PC-3 (cell line): ENCODE measurements around the gene AHSA1. TPM values are rescaled to one million over a fixed set of nuclear protein-coding genes. Genes with fewer than 3 reads are reported as not detected.

Experiments used
- ATAC-seq: fragments of 200-7000 bp; cut with Tn5 transposase; 2 replicates; pipeline ENCODE4 v1.9.1; 2020; ENCODE audit warnings: mild to moderate bottlenecking, moderate library complexity
- BruUV-seq: library from RNA; stranded (reverse); fragments of 400-500 nt; replicated peaks from 2 replicates; lab custom pipeline; 2021; lab: Mats Ljungman, UMichigan
- CTCF ChIA-PET: fragments of 300-600 bp; sonication (Branson Sonifier 250); formaldehyde crosslinking; loops from one replicate; lab custom pipeline; 2022; ENCODE audit warnings: antibody characterized with exemption; lab: Charles Lee
- POLR2A ChIA-PET: fragments of 300-600 bp; sonication (Branson Sonifier 250); formaldehyde crosslinking; loops from one replicate; lab custom pipeline; 2022; ENCODE audit warnings: antibody characterized with exemption; ENCODE audit not compliant: unreplicated experiment; lab: Charles Lee
- DNase-seq: peaks from one replicate; pipeline ENCODE4 v3.0.0-alpha.2; 2015
- H2AFZ ChIP-seq: fragments of 300-600 bp; sonication (generic); 2 replicates; pipeline ENCODE4 v1.6.0; 2016; ENCODE audit warnings: antibody characterized with exemption, low read length
- H3F3A ChIP-seq: fragments of 300-600 bp; sonication (generic); one replicate; pipeline ENCODE4 v1.6.0; 2017; ENCODE audit warnings: antibody characterized with exemption, low read length, control low read depth, mild to moderate bottlenecking; ENCODE audit not compliant: unreplicated experiment
- H3K27ac ChIP-seq: fragments of 300-600 bp; sonication (generic); 2 replicates; pipeline ENCODE4 v1.5.1; 2016; ENCODE audit warnings: mild to moderate bottlenecking, low read length
- H3K27me3 ChIP-seq: fragments of 300-600 bp; sonication (generic); 2 replicates; pipeline ENCODE4 v1.6.1; 2016; ENCODE audit warnings: low read length, mixed read lengths
- H3K36me3 ChIP-seq: fragments of 300-600 bp; sonication (generic); 2 replicates; pipeline ENCODE4 v1.6.1; 2016; ENCODE audit warnings: low read depth, mixed run types, low read length, mixed read lengths
- H3K4me1 ChIP-seq: fragments of 300-600 bp; sonication (generic); 2 replicates; pipeline ENCODE4 v1.5.1; 2016; ENCODE audit warnings: low read length; ENCODE audit not compliant: insufficient read depth
- H3K4me2 ChIP-seq: fragments of 300-600 bp; sonication (generic); 2 replicates; pipeline ENCODE4 v1.6.0; 2016; ENCODE audit warnings: low read length
- H3K4me3 ChIP-seq: fragments of 300-600 bp; sonication (generic); 2 replicates; pipeline ENCODE4 v1.5.1; 2016; ENCODE audit warnings: mild to moderate bottlenecking, low read length, mixed read lengths
- H3K79me2 ChIP-seq: fragments of 300-600 bp; sonication (generic); 2 replicates; pipeline ENCODE4 v1.6.1; 2017; ENCODE audit warnings: low read length, mixed read lengths
- H3K9ac ChIP-seq: fragments of 300-600 bp; sonication (generic); 2 replicates; pipeline ENCODE4 v1.6.0; 2016; ENCODE audit warnings: mild to moderate bottlenecking, low read length
- H3K9me2 ChIP-seq: fragments of 300-600 bp; sonication (generic); replicated peaks from 2 replicates; pipeline ENCODE4 v1.6.1; 2016; ENCODE audit warnings: mixed run types, low read length, mixed read lengths
- H3K9me3 ChIP-seq: fragments of 300-600 bp; sonication (generic); 2 replicates; pipeline ENCODE4 v1.6.1; 2016; ENCODE audit warnings: low read length, mixed read lengths
- H4K20me1 ChIP-seq: fragments of 300-600 bp; sonication (generic); 2 replicates; pipeline ENCODE4 v1.6.1; 2016; ENCODE audit warnings: low read length, mixed read lengths
- CTCF ChIP-seq: fragments of 300-600 bp; sonication (generic); conservative IDR thresholded peaks from 2 replicates; pipeline ENCODE4 v1.5.1; 2017; ENCODE audit warnings: antibody characterized with exemption, low read depth, mild to moderate bottlenecking, low read length
- EZH2 ChIP-seq: fragments of 300-600 bp; sonication (generic); IDR thresholded peaks from one replicate; pipeline ENCODE4 v1.6.1; 2017; ENCODE audit warnings: antibody characterized with exemption, mild to moderate bottlenecking, low read length; ENCODE audit not compliant: unreplicated experiment
- EZH2phosphoT487 ChIP-seq: fragments of 300-600 bp; sonication (generic); IDR thresholded peaks from 2 replicates; pipeline ENCODE4 v1.6.1; 2018; ENCODE audit warnings: mild to moderate bottlenecking, antibody characterized with exemption, low read length, borderline replicate concordance
- intact Hi-C: fragments of 100-400 bp; cut with micrococcal nuclease; formaldehyde crosslinking; loops from 2 replicates; pipeline ENCODE4 v1.9.0; 2023
- total RNA-seq: library from RNA; depleted of rRNA; stranded (reverse); fragments of >200 nt; gene quantifications from 2 replicates; pipeline ENCODE4 v1.2.3, GENCODE V29; 2014

AHSA1 gene
- total RNA-seq, 1 experiment from 2014 or later: 215 TPM

GRCh38 chr14:77455966-77456640 lies 1.8 kb upstream of the AHSA1 start:
- Histone ChIP-seq H3K4me3 (peak overlapping the region; percentile 82), H2AFZ (no peak overlapping the region), H3F3A (no peaks in the 10 kb centered on the region), H3K79me2 (peaks cover 52% of the 10 kb centered on the region), H3K36me3 (peaks cover 25% of the 10 kb centered on the region), H3K9me2 (no peaks in the 10 kb centered on the region), H4K20me1 (peaks cover 13% of the 10 kb centered on the region), H3K9ac (peak overlapping the region; percentile 90; the same call in 1 of the 2 replicates), H3K9me3 (no peaks in the 10 kb centered on the region), H3K4me1 (peaks cover 19% of the 10 kb centered on the region), H3K27ac (no peak overlapping the region), H3K27me3 (no peaks in the 10 kb centered on the region), H3K4me2 (peak overlapping the region; percentile 88)
- DNase-seq (no peak), ATAC-seq (no peak)
- ChIA-PET POLR2A (no interaction called here), CTCF (no interaction called here)
- no TSS peak for BruUV-seq
- intact Hi-C loops: loop anchor here (5.0 kb wide), 2 partner anchors 161 to 304 kb away; partner anchors contain the start of gene SPTLC2
- no peak for TF ChIP-seq EZH2

- CTCF ChIA-PET: no interaction called here
- H3F3A ChIP-seq: no peaks in the 10 kb centered on the region
- BruUV-seq: TSS peak; percentile 72
- H3K9me3 ChIP-seq: no peaks in the 10 kb centered on the region
- H3K79me2 ChIP-seq: peaks cover 52% of the 10 kb centered on the region
- DNase-seq (no peak), ATAC-seq (peak; percentile 14)
- peaks cover 25% of the 10 kb centered on the region for H3K36me3 ChIP-seq
- H3K9ac ChIP-seq: peak overlapping the region; percentile 90
- H2AFZ ChIP-seq: peak overlapping the region; percentile 73
- POLR2A ChIA-PET: interaction anchor here (0.5 to 0.7 kb wide), 4 partner anchors 19 to 1072 kb away, joined by 3 to 5 read pairs (median 4); no protein-coding TSS in a partner anchor
- H3K27me3 ChIP-seq: no peaks in the 10 kb centered on the region
- peaks cover 19% of the 10 kb centered on the region for H3K4me1 ChIP-seq
- H3K9me2 ChIP-seq: no peaks in the 10 kb centered on the region
- H3K4me3 ChIP-seq: peak overlapping the region; percentile 82
- intact Hi-C loops: loop anchor here (1.0 to 5.0 kb wide), 5 partner anchors 80 to 305 kb away; partner anchors contain the start of genes ALKBH1, GSTZ1, SAMD15 and SLIRP
- peak overlapping the region; percentile 88 for H3K4me2 ChIP-seq
- no peak for TF ChIP-seq CTCF
- TF ChIP-seq EZH2phosphoT487: no peak
- no peak for TF ChIP-seq EZH2
- no peak overlapping the region; the same call in 1 of the 2 replicates for H3K27ac ChIP-seq
- H4K20me1 ChIP-seq: peaks cover 13% of the 10 kb centered on the region
These were observed 775 bp upstream of the AHSA1 start for GRCh38 chr14:77457115-77457521.

DNA sequence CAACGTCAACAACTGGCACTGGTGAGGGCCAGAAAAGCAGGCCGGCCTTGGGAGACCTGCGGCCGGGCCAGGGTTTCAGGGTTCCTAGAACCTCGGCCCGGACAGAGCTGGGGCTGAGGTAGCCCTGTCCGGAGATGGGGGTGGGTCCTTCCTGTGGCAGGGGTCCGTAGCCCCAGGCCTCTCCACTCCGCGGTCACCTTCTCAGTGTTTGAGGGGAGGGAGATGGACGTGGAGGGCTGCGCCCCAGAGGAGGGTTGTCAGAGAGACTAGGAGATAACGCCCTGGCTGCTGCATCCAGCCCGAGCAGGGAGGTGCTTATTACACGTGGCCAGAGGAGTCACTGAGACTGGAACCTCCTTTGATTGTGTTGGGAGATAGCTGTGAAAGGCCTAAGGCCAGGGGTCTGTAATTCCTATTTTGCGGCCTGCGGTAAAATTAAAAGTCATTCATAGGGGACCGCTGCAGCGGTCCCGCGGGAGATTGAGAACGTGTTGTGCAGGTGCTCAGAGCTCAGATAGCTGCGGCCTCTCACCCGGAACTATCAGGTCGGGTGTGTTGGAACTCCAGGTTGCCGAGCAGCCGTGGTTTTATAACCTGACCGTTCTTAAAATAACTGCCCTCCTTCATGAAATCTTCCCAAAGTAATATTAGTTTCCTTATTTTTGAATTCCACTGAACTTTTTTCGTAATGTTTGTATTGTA lies 507 bp downstream of the AHSA1 start:
- peaks cover 26% of the 10 kb centered on the region for H3K36me3 ChIP-seq
- no peak for TF ChIP-seq EZH2
- TF ChIP-seq CTCF: no peak
- no peak for TF ChIP-seq EZH2phosphoT487
- peaks cover 52% of the 10 kb centered on the region for H3K79me2 ChIP-seq
- peak overlapping the region; percentile 50 for H3K27ac ChIP-seq
- DNase-seq (peak; percentile 43), ATAC-seq (0 out of 2 replicates have a peak, but pooled peaks have one; percentile 5)
- H3K9me3 ChIP-seq: no peaks in the 10 kb centered on the region
- H3K4me2 ChIP-seq: peak overlapping the region; percentile 92
- ChIA-PET POLR2A (no interaction called here), CTCF (interaction anchor here (0.5 to 1.5 kb wide), 4 partner anchors 82 to 260 kb away, joined by 3 to 4 read pairs (median 3); partner anchors contain the start of gene TMED8)
- H2AFZ ChIP-seq: peak overlapping the region; percentile 73
- peaks cover 13% of the 10 kb centered on the region for H4K20me1 ChIP-seq
- peaks cover 19% of the 10 kb centered on the region for H3K4me1 ChIP-seq
- peak overlapping the region; percentile 90 for H3K9ac ChIP-seq
- TSS peak; percentile 41 for BruUV-seq
- intact Hi-C loops: loop anchor here (5.0 kb wide), 2 partner anchors 159 to 306 kb away; partner anchors contain the start of gene SPTLC2
- H3K27me3 ChIP-seq: no peaks in the 10 kb centered on the region
- H3K9me2 ChIP-seq: no peaks in the 10 kb centered on the region
- H3K4me3 ChIP-seq: peak overlapping the region; percentile 82
- no peaks in the 10 kb centered on the region for H3F3A ChIP-seq
